GM21526 (cell line): ENCODE measurements around the gene GNGT1.

Experiments
- ATAC-seq: cut with Tn5 transposase; IDR thresholded peaks from one replicate; pipeline ENCODE4 v1.9.1; 2021; ENCODE audit warnings: moderate library complexity; ENCODE audit not compliant: unreplicated experiment, low FRiP score

GNGT1 gene

GRCh38 chr7:93906267-93906666 is at the start of gene GNGT1:
Gene GNGT1, plus strand, starts transcription at chr7:93906567. Its CDS starts 180 bp downstream, at chr7:93906747.
- ATAC-seq, result no peak

GRCh38 chr7:93858857-93859256 is 47.5 kb upstream of the GNGT1 start:
- ATAC-seq, result no peak

- ATAC-seq, result no peak
These were observed 46.1 kb upstream of the GNGT1 start for GRCh38 chr7:93860261-93860660.

DNA sequence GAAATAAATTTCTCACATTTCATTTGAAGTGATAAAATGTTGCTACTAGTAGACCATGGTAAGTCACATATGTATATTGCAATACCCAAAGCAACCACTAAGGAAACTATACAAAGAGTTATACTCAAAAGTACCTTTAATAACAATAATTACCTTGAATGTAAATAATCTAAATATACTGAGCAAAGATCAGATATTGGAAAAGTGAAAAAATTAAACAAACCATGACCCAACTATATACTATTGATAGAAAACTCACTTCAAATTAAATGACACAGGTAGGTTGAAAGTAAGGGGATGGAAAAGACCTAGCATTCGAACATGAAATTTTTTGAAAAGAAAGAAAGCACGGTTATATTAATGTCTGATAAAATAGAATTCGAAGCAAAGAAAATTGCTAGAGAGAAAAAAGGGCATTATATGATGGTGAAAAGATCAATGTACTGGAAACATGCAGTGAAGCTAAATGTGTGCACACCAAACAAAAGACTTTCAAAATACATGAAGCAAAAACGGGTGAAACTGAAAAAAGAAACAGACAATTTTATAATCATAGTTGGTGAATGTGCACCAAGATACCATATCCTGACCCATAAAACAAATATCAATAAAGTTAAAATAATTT is 44.9 kb upstream of the GNGT1 start:
- no peak for ATAC-seq

GRCh38 chr7:93862651-93863050 is 43.7 kb upstream of the GNGT1 start:
- no peak for ATAC-seq

DNA sequence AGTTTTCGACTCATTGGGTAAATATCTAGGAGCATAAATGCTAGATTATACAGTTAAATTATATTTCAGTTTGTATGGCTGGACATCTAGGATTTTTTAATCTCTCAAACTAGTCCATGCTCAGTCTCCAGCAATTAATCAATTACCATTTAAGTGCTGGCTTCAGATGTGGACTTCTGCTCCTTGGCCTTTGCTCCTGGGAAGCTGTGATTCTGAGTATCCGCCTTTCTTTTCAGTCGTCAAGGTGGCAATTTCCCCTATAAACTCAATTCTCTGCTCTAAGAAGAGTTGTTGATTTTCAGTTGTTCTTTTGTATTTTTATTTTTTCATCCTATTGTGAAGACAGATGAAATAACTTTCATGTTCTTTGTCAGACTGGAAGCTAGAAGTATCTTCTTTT is 39.5 kb upstream of the GNGT1 start:
- no peak for ATAC-seq

- ATAC-seq, result no peak
These were observed 32.3 kb upstream of the GNGT1 start for GRCh38 chr7:93873998-93874574.

DNA sequence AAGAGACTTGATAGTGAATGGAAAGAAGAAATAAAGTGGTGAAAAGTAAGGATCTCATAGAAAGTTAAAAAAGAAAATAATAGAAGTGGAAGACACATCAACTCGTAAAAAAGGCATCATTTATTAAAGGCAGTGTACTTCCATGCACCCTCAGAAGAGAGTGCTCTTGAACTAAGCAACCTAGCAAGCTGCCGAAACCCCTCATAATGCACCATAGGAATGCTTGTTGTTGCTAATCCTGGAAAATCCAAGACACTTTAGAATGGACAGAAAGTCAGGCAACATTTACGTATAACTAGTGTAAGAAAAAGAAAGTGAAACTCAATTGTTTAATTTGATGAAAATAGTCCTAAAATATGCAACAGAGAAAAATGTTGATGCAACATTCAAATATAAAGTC is 28.6 kb upstream of the GNGT1 start:
- ATAC-seq, result no peak

DNA sequence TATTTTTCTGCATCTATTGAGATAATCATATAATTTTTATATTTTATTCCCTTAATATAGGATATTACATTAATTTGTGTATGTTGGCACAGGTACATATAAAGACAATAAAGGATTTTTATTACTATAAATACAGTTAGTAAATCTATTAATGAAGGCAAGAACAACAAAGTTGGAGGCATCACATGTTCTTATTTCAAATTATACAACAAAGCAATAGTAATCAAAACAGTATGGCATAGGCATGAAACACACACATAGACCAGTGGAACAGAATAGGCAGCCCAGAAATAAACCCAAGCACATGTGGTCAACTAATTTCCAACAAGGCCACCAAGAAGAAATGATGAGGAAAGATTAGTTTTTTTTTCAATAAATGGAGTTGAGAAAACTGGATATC is 27.0 kb upstream of the GNGT1 start:
- no peak for ATAC-seq

DNA sequence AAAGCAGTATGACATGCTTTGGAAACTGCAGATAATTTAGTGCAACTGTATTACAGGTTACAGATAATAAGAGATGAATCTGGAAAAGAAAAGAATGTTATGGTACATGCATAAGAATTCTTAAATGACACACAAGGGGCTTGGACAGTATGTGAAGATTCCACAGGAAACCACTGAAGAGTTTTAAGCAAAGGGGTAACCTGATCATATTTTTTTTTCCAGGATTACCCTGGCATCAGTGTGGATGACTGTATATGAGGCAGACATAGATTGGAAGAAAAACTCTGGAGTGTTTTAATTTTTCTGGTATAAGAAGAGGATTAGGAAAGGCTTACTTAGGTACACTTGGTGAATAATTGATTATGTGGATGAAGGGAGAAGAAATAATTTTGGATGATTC is 23.9 kb upstream of the GNGT1 start:
- no peak for ATAC-seq

- ATAC-seq, result no peak
These were observed 23.1 kb upstream of the GNGT1 start for GRCh38 chr7:93883078-93883916.

DNA sequence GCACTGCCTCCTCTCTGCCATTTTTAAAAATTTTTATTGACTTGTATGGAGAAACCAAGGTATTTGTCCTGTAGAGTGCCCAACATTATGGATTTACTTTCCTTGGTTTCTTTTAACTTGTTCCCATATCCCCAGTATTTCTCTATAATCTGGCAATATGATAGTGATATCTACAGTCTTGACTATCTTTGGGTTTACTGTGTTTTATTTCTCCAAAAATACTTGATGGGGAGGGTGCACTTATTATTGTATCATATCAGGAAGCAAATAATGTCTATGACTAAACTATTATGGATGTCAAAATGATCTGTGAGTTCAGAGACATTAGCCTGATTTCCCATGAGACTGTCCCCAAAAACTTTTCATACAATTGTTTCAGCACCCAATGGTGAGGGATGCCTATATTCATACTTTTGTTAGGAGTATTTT is 22.4 kb upstream of the GNGT1 start:
- ATAC-seq, result no peak

- no peak for ATAC-seq
These were observed 21.8 kb upstream of the GNGT1 start for GRCh38 chr7:93884541-93884940.

DNA sequence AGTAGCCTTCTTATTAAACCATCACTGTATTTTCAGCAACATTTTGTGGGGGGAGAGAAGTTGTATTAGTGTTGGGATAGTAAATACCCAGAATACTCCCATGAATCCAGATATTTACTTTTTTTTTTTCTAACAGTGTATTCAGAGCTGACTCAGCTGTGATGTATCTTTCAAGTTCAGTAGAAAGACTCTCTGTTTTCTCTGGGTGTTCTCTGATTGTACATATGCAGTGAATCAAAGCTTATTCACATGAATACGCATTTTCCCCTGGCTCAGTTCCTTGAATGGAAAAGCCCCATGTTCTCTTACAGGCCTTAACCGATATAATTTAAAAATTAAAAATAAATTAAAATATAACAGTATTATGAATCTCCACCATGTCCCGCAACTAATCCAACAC is 17.1 kb upstream of the GNGT1 start:
- ATAC-seq, result no peak

DNA sequence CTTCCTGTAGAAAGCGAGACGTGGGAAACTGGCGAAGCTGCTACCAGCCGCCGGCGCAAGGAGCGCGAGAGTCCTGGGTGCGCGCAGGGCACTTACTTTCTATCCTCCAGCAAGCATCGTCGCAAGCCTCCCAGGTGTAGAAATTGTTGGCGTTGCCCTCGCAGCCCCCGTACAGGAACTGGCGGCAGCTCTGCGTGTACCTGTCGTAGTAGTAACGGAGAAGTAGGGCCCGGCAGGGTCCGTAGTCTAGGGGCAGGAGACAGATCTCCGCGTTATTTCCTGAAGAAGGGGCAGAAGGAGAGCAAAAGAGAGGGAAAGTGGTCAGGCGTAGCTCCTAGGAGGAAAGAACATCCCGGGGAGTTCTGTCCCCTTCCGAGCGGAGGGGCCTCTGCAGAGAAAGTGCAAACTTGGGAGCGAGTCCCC is 16.3 kb upstream of the GNGT1 start:
- ATAC-seq, result no peak

GRCh38 chr7:93890464-93891068 is 15.8 kb upstream of the GNGT1 start, which contains the start of gene TFPI2:
Gene TFPI2, minus strand, starts transcription at chr7:93890753. Its CDS starts 75 bp downstream, at chr7:93890678.
- no peak for ATAC-seq

GRCh38 chr7:93894426-93894825 is 11.9 kb upstream of the GNGT1 start:
- no peak for ATAC-seq

- no peak for ATAC-seq
These were observed 11.3 kb upstream of the GNGT1 start for GRCh38 chr7:93894966-93895640.

GRCh38 chr7:93895859-93896600 is 10.3 kb upstream of the GNGT1 start:
- ATAC-seq, result no peak

GRCh38 chr7:93897680-93898079 is 8.7 kb upstream of the GNGT1 start:
- no peak for ATAC-seq
